Daoy (cell line): ENCODE measurements around the gene LRRC56. TPM values are rescaled to one million over a fixed set of nuclear protein-coding genes. Genes with fewer than 3 reads are reported as not detected.
"Not testable (repeated sequence)": the region's sequence is repeated elsewhere in the genome, so short reads cannot be mapped to it uniquely, and the experiment has no call there.

Source experiments
- DNase-seq: peaks from one replicate; pipeline ENCODE4 v3.0.0-alpha.2; 2015; ENCODE audit warnings: low read depth
- total RNA-seq: library from RNA; depleted of rRNA; stranded (reverse); fragments of >200 nt; shearing (Covaris generic); gene quantifications from 2 replicates; pipeline ENCODE4 v1.2.3, GENCODE V29; 2014

LRRC56 gene
- total RNA-seq, 1 experiment from 2014 or later: 0.11 TPM

GRCh38 chr11:501001-501682, 36.2 kb upstream of the LRRC56 start:
- no peak for DNase-seq

GRCh38 chr11:501683-502287, 35.5 kb upstream of the LRRC56 start:
- DNase-seq: no peak

- DNase-seq: no peak
Measured at GRCh38 chr11:502288-503178, 34.8 kb upstream of the LRRC56 start.

- peak; percentile 29 for DNase-seq
Measured at GRCh38 chr11:503179-503981, 33.9 kb upstream of the LRRC56 start.

- DNase-seq: no peak
Measured at GRCh38 chr11:504053-504993, 33.0 kb upstream of the LRRC56 start.

- DNase-seq: no peak
Measured at GRCh38 chr11:504994-505344, 32.4 kb upstream of the LRRC56 start.

GRCh38 chr11:506238-506994, 30.9 kb upstream of the LRRC56 start:
- DNase-seq: peak; percentile 99

- peak; percentile 96 for DNase-seq
Measured at GRCh38 chr11:506995-507726, 30.2 kb upstream of the LRRC56 start, which contains the start of gene RNH1. Gene RNH1, minus strand, starts transcription at chr11:507242. Its CDS starts 5,080 bp downstream, at chr11:502162.

GRCh38 chr11:507727-508515, 29.4 kb upstream of the LRRC56 start:
- DNase-seq: no peak

- no peak for DNase-seq
Measured at GRCh38 chr11:508956-509355, 28.4 kb upstream of the LRRC56 start.

- DNase-seq: no peak
Measured at GRCh38 chr11:512761-513595, 24.3 kb upstream of the LRRC56 start.

- DNase-seq: no peak
Measured at GRCh38 chr11:514606-515005, 22.7 kb upstream of the LRRC56 start.

- no peak for DNase-seq
Measured at GRCh38 chr11:515131-515530, 22.2 kb upstream of the LRRC56 start.

GRCh38 chr11:516400-516799, 20.9 kb upstream of the LRRC56 start:
- DNase-seq: no peak

GRCh38 chr11:516918-517685, 20.2 kb upstream of the LRRC56 start:
- not testable (repeated sequence) for DNase-seq

GRCh38 chr11:518463-519202, 18.7 kb upstream of the LRRC56 start:
- peak; percentile 97 for DNase-seq
